Tibial nerve (tissue), 4 donors: ENCODE results near the gene DEPP1. TPM values are rescaled to one million over a fixed set of nuclear protein-coding genes. Genes with fewer than 3 reads are reported as not detected.
A peak's percentile ranks its signal among the peaks of the same experiment; 100 is the strongest.

Experiments used
- DNase-seq, 2 donors: peaks; one replicate each; pipeline ENCODE4 v3.0.0-alpha.2; 2019; ENCODE audit warnings: low spot score in 2 of 2
- H3K27ac ChIP-seq, 4 donors: fragments of 200-600 bp; sonication (generic) in 3 of 4; one replicate each; pipeline ENCODE4 v1.5.1; 2017 to 2019; ENCODE audit warnings: mild to moderate bottlenecking in 1 of 4
- H3K27me3 ChIP-seq, 2 donors: fragments of 200-600 bp; sonication (generic) in 1 of 2; one replicate each; pipeline versions ENCODE4 v1.5.1 to v1.6.0; 2017 to 2019
- H3K36me3 ChIP-seq, 3 donors: fragments of 200-600 bp; sonication (generic); one replicate each; pipeline ENCODE4 v1.5.1; 2018 to 2019
- H3K4me1 ChIP-seq, 4 donors: fragments of 200-600 bp; sonication (generic) in 3 of 4; one replicate each; pipeline ENCODE4 v1.5.1; 2017 to 2019
- H3K4me3 ChIP-seq, 4 donors: fragments of 200-600 bp; sonication (generic) in 3 of 4; one replicate each; pipeline ENCODE4 v1.5.1; 2017 to 2019; ENCODE audit warnings: mild to moderate bottlenecking in 1 of 4, moderate library complexity in 1 of 4
- H3K9me3 ChIP-seq, 4 donors: fragments of 200-600 bp; sonication (generic) in 3 of 4; one replicate each; pipeline ENCODE4 v1.5.1; 2017 to 2019
- EP300 ChIP-seq, 2 donors: sonication (generic); formaldehyde crosslinking; IDR thresholded peaks; one replicate each; pipeline ENCODE4 v1.6.1; 2017; ENCODE audit warnings: antibody characterized with exemption in 2 of 2, mild to moderate bottlenecking in 1 of 2
- POLR2A ChIP-seq, 2 donors: fragments of 450-650 bp; IDR thresholded peaks; one replicate each; pipeline ENCODE4 v1.6.1; 2017; ENCODE audit warnings: antibody characterized with exemption in 2 of 2, mild to moderate bottlenecking in 2 of 2, moderate library complexity in 2 of 2
- WGBS, 2 donors: methylation state at CpG; one replicate each; pipeline ENCODE4 v1.1.5; 2018; 5-methylcytosine and 5-hydroxymethylcytosine counted together
- total RNA-seq, 4 donors: library from RNA; depleted of rRNA; stranded (reverse); fragments of >200 nt; gene quantifications; one replicate each; pipeline ENCODE4 v1.1.0, GENCODE V29; 2016
- TF ChIP-seq, protein P1 (sequence below), 5 experiments: fragments of 200-600 bp in 3 of 5; fragments of 450-650 bp in 2 of 5; sonication (generic) in 3 of 5; IDR thresholded peaks; one replicate each; pipeline ENCODE4 v1.5.1; 2016 to 2019; ENCODE audit warnings: antibody characterized with exemption in 5 of 5, mild to moderate bottlenecking in 3 of 5, moderate library complexity in 2 of 5

DEPP1 gene
- total RNA-seq, 4 donors from 2014 or later = 530 to 1,439 (median 798) TPM

DNA sequence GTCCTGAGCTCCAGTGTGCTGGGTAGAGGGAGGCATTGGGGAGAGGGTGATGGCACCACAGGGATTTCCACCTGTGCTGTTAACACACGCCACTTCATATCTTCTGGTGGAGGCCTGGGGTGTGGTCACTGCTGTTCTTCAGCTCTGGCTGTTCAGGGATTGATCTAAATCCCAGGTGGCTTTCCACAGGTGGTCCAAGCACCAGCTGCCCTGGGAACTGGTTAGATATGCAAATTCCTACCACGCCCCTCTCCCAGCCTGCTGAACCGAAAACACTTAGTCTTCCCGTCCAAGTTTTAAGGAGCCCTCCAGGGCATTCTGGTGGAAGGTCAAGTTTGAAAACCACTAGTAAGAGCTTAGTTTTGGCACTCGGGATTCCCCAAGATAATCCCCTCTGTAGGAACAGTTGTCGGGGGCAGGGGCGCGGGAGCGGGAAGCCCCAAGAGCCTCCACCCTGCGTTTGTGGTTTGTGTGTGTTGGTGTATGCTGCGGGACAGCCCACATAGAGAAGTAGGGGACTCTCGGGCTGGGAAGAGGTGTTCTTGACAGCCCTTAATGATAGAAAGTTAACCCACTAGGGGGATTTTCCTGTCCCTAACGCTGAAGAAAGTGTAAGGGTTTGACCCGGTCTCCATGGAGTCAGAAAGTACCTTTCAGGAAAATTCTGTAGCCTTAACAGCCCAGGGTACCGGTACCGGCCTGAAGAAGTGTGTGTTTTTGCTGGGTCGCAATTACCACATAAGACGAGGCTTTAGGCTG, 5.1 kb downstream of the DEPP1 start:
- WGBS, 2 donors = 38 to 41% methylated on average over 15 to 18 of the region's 18 CpGs
- Histone ChIP-seq H3K36me3 (peaks cover 0 to 69% (median 6%) of the 10 kb centered on the region in 3 donors), H3K4me1 (peaks cover 5 to 74% (median 40%) of the 10 kb centered on the region in 4 donors), H3K27me3 (no peaks in the 10 kb centered on the region), H3K27ac (peak overlapping the region; percentile 86 to 97 (median 92)), H3K9me3 (no peaks in the 10 kb centered on the region), H3K4me3 (peak overlapping the region in 1 of 4 donors; percentile 70)
- peak in 1 of 2 donors; percentile 12 for DNase-seq
- TF ChIP-seq, protein P1, sequence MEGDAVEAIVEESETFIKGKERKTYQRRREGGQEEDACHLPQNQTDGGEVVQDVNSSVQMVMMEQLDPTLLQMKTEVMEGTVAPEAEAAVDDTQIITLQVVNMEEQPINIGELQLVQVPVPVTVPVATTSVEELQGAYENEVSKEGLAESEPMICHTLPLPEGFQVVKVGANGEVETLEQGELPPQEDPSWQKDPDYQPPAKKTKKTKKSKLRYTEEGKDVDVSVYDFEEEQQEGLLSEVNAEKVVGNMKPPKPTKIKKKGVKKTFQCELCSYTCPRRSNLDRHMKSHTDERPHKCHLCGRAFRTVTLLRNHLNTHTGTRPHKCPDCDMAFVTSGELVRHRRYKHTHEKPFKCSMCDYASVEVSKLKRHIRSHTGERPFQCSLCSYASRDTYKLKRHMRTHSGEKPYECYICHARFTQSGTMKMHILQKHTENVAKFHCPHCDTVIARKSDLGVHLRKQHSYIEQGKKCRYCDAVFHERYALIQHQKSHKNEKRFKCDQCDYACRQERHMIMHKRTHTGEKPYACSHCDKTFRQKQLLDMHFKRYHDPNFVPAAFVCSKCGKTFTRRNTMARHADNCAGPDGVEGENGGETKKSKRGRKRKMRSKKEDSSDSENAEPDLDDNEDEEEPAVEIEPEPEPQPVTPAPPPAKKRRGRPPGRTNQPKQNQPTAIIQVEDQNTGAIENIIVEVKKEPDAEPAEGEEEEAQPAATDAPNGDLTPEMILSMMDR (IDR thresholded peaks at IDR 0.05) = no peak
- TF ChIP-seq EP300 (IDR thresholded peaks at IDR 0.05) (no peak), POLR2A (IDR thresholded peaks at IDR 0.05) (no peak)

DNA sequence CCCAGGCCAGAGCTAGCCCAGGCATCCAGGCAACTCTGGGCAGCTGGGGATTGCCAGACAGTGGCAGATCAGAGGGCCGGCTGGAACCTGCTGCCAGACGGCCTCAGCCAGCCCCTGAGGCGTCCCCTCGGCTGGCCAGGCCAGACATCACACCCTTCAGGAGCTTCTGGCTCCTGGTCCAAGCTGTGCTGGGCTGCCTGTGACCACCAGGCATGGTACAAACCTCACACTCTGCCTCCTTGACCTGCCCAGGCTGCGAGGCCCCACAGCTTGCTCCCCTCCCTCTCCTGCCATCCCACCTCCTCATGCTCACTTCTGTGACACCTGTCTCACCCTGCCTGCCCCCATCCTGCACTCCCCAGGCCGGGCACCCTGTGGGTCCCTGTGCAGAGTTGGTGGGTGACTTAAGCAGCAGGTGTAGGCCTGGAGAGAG, 5.7 kb downstream of the DEPP1 start:
- H3K36me3 ChIP-seq = peaks cover 0 to 63% (median 6%) of the 10 kb centered on the region in 3 donors
- H3K4me3 ChIP-seq = no peak overlapping the region
- peaks cover 9 to 80% (median 47%) of the 10 kb centered on the region in 4 donors for H3K4me1 ChIP-seq
- H3K9me3 ChIP-seq = no peaks in the 10 kb centered on the region
- TF ChIP-seq EP300 (IDR thresholded peaks at IDR 0.05) = peak in 1 of 2 donors; percentile 41
- TF ChIP-seq, protein P1 (IDR thresholded peaks at IDR 0.05) = no peak
- WGBS, 2 donors = 74 to 79% methylated on average over 6 of the region's 6 CpGs
- H3K27me3 ChIP-seq = no peaks in the 10 kb centered on the region
- peak overlapping the region; percentile 86 to 97 (median 92) for H3K27ac ChIP-seq
- no peak for DNase-seq

DNA sequence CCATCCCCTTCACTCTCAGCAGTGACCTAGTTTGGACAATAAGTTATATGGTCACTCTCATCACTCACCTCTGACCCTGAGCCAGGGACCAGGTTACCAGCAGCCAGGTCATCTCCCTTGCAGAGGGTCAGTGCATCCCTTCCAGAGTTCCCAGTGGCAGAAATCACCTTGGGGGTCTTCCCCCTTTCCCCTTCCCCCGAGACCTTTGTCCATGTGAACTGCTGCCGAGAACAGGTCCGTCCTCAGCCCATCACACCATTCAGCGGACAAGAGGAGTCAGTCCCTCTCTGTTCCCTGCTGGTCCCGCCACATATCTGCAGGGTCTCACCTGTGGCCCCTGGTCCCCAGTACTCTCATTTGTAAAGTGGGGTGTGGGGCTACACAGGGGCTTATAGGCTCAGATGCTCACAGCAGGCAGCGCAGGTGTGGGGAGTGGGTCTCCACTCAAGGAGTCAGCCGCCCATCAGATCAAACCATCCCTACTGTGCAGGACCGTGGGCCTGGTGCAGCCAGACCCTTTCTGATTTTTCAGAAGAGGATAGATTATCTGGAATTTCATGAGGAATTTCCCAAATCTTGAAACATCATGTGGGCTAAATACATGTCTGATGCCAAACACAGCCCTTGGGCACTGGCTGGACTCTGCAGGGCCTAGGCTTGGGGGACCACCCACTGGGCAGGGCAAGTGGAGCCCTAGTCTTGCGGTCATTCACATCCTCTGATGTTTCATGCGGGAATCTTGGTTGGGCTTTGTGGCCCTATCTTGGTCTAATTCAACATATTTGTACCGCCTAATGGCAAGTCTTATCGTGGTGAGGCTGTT, 6.5 kb downstream of the DEPP1 start:
- no peak for DNase-seq
- Histone ChIP-seq H3K36me3 (peaks cover 0 to 56% (median under 1%) of the 10 kb centered on the region in 3 donors), H3K4me1 (peaks cover 12 to 87% (median 54%) of the 10 kb centered on the region in 4 donors), H3K4me3 (no peak overlapping the region), H3K27me3 (no peaks in the 10 kb centered on the region), H3K9me3 (no peaks in the 10 kb centered on the region), H3K27ac (peak overlapping the region in 3 of 4 donors; percentile 86 to 97 (median 95))
- WGBS, 2 donors = 92 to 93% methylated on average over 12 of the region's 12 CpGs
- TF ChIP-seq EP300 (IDR thresholded peaks at IDR 0.05) (peak in 1 of 2 donors; percentile 5), POLR2A (IDR thresholded peaks at IDR 0.05) (no peak)
- TF ChIP-seq, protein P1 (IDR thresholded peaks at IDR 0.05) = no peak

DNA sequence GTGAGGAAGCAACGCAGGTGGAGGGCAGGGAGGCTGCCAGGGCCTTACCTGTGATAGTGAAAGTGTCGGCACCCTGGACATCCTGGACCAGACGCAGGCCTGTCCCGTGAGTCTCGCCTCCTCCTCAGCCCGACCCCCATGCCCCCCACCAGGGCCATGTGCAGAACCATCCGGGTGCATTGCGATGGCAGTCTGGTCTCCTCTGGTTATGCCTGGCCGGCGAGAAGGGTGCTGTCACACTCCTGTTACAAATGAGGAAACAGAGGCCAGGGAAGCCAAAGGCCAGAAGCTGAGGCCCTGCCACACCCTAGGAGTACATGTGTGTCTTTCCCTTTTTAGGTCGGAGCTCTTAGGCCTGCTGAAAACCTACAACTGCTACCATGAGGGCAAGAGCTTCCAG, 7.2 kb downstream of the DEPP1 start:
- no peak for DNase-seq
- peaks cover 12 to 87% (median 55%) of the 10 kb centered on the region in 4 donors for H3K4me1 ChIP-seq
- 87 to 91% methylated on average over 11 of the region's 11 CpGs for WGBS, 2 donors

DNA sequence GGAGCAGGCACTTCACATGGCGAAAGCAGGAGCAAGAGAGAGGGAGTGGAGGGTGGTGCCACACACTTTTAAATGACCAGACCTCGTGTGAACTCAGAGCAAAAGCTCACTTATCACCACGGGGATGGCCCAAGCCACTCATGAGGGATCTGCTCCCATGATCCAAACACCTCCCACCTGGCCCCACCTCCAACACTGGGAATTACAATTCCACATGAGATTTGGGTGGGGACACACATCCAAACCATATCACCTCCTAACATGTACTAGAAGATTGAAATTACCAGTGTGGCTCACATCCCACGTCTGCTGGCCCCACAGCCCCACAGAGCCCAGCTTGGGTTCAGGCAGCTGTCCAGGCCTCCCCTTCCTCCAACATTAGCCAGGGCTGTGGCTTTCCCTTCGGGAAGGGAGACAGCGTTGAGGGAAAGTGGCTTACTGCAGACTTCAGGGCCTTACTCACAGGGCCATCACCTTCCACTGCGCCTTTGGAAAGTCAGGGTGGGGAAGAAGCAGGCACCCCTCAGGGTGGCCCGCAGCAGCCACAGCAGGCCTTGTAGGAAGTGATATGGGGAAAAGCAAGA, 7.7 kb downstream of the DEPP1 start:
- no peak for DNase-seq
- TF ChIP-seq EP300 (IDR thresholded peaks at IDR 0.05) = no peak
- TF ChIP-seq POLR2A (IDR thresholded peaks at IDR 0.05) = no peak
- TF ChIP-seq, protein P1 (IDR thresholded peaks at IDR 0.05) = no peak
- WGBS, 2 donors = 84 to 87% methylated on average over 8 of the region's 8 CpGs
- H3K9me3 ChIP-seq = no peaks in the 10 kb centered on the region
- no peak overlapping the region for H3K4me3 ChIP-seq
- H3K27ac ChIP-seq = peak overlapping the region in 2 of 4 donors; percentile 17 to 59
- H3K4me1 ChIP-seq = peaks cover 12 to 88% (median 57%) of the 10 kb centered on the region in 4 donors
- H3K36me3 ChIP-seq = peaks cover 0 to 47% (median 0%) of the 10 kb centered on the region in 3 donors
- no peaks in the 10 kb centered on the region for H3K27me3 ChIP-seq

More for the DNA sequence above, 7.2 kb downstream of the DEPP1 start:
- TF ChIP-seq POLR2A (IDR thresholded peaks at IDR 0.05) = no peak
- peak in 1 of 2 donors; percentile 17 for TF ChIP-seq EP300 (IDR thresholded peaks at IDR 0.05)
- Histone ChIP-seq H3K4me3 (no peak overlapping the region), H3K36me3 (peaks cover 0 to 48% (median 0%) of the 10 kb centered on the region in 3 donors), H3K27ac (peak overlapping the region in 2 of 4 donors; percentile 17 to 59), H3K9me3 (no peaks in the 10 kb centered on the region), H3K27me3 (no peaks in the 10 kb centered on the region)
